Stimulated activated CD8-positive, alpha-beta memory T cell treated with anti-CD3 and anti-CD28 coated beads, Interleukin-15, amount 100 ng/mL, for 48 hours (primary cell): ENCODE data around the gene TNS3.
"Not testable (repeated sequence)": the region's sequence is repeated elsewhere in the genome, so short reads cannot be mapped to it uniquely, and the experiment has no call there.

Source experiments
- DNase-seq, 2 donors: peaks; one replicate each; pipeline ENCODE4 v3.0.0-alpha.2; 2020; ENCODE audit warnings: low read depth in 2 of 2

Gene TNS3

DNA sequence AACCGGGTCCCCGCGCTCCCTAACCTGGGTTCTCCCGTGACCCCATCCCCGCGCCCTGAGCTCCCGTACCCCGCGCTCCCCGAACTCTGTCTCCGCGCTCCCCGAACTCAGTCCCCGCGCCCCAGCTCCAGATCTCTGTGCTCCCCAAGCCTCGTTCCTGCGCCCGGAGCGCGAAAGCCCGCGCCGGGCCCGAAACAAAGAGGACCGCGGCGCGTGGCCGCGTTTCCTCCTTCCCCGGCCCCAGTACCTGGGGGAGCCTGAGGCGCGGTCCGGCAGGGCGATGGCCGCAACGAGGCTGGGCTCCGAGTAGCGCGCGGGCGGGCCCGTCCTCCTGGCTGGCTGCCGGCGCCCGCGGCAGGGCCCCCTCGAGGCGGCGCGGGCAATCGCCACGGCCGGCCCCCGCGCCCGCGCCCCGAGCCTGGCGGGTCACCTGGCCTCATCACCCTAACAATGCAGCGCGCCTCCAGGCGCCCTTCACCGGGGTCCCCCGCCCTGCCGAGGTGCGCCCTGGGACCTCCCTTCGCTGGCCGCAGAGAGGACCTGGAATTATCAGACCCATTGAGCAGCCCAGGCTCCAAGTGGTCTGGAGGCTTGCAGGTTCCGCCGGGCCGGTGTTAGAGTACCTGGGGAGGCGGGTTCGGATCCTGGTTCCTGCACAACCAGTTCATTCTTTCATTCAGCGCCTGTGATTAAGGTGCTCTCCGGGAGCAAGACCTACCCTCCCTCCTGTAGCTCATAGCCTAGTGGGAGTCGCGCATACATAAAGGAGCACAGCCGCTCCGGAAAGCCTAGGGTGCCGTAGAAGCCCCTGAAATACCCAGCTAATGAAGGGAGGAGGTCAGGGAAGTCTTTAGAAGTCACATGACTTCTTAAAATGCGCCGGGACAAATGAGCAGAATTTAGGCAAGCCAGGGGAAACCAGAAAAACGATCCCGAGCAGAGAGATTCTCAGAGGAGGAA, at the start of gene TNS3:
Gene TNS3 (minus strand): TSS at position 308 of the 960 bp plus-strand sequence. CDS start 142,475 bp downstream, outside the sequence.
- DNase-seq, result no peak

DNA sequence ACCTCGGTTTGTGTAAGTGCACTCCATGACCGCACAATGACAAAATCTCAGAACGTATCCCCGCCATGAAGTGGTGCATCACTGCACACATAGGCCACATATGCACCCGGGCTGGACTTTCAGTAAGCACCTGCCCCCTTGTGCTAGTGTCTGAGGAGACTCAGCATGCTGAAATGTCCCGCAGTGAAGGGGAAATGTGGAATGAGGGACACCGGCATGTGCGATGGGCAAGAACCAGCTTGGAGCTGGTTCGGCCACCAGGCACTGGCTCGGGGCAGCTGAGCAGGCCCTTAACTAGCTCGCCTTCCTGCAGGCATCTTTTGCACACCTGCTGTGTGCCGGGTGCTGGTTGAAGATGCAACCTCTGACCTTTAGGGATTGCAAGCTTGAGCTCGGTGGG, 49.8 kb upstream of the TNS3 start:
- DNase-seq, result no peak

DNA sequence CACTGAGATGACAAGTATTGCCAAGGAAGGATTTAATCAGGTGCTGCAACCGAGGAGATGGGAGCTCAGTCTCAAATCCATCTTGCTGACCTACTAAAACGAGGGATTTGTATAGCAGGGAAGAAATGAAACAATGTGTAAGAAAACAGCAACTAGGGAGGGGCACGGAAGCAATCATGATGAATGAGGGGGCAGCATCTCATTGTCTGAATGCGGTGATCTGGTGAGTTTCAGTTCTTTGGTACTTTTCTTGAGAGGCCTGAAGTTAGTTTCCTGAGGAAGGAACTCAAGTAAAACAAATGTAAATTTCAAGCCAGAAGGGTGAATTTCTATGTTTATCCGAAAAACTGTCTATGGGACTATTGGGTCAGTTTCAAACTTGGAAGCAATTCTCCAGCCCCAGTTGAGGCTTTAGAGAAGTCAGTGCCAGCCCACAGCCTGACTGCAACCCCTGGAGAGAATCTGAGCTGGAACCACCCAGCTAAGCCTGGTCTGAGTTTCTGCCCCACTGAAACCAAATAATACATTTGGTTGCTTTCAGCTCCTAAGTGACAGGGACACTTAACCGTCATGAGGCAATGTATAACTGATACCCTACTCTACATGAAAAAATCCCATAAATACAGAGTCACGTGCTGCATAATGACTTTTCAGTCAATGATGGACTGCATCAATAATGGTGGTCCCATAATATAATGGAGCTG, 45.8 kb upstream of the TNS3 start:
- DNase-seq, result no peak

DNA sequence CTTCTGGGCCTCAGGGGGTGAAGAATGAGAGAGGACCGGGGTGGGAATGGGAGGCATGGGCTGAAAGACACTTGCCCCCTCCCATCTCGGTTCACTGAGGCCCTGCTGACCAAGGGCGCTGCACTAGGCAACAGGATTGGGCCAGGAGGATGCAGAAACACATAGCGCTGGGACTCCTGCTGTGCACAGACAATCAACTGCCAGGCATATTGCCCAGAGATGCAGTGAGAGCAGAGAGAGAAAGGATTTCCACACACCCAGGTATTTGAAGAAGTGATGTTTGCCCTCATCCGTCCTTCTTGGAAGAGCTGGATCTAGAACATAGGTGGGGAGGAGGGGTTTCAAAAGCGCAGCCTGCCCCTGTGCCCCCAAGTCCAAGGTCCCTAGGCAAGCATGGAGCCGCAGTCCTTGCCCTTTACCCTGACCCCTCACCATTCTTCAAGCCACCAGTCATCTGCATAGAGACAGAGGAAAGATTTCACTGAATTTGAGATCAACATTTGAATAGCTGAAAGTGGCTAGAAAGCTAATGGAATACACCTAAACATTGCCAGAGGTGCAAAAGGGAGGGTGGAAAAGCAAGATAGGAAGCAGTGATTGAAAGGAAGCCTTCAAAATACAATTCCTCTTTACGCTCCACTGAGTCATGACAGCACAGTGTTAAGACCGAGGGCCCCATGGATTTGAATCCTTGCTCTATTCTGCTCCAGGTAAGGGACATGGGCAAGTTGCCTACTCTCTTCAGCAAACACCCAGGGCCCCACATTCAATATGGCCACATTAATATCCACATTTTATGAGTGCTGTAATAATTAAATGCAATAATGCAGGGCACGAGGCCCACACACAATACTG, 44.2 kb upstream of the TNS3 start:
- DNase-seq, result no peak

DNA sequence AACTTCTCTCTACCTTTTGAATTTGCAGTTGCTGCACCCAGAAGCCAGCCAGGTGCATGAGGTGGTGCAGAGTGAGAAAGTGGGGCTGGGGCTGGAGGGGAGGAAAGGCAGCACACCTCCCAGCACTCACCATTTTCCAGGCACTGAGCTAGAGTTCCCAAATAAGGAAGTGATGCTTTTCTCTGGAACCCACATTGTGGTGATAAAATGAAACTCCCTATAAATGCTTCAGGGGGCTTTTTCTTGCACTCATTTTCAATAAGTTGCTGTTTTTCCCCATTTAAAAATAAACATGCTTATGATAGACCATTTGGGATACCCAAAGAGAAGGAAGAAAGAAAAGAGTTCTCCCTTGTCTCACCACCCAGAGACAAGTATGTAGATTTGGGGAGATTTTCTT, 42.8 kb upstream of the TNS3 start:
- no peak for DNase-seq

DNA sequence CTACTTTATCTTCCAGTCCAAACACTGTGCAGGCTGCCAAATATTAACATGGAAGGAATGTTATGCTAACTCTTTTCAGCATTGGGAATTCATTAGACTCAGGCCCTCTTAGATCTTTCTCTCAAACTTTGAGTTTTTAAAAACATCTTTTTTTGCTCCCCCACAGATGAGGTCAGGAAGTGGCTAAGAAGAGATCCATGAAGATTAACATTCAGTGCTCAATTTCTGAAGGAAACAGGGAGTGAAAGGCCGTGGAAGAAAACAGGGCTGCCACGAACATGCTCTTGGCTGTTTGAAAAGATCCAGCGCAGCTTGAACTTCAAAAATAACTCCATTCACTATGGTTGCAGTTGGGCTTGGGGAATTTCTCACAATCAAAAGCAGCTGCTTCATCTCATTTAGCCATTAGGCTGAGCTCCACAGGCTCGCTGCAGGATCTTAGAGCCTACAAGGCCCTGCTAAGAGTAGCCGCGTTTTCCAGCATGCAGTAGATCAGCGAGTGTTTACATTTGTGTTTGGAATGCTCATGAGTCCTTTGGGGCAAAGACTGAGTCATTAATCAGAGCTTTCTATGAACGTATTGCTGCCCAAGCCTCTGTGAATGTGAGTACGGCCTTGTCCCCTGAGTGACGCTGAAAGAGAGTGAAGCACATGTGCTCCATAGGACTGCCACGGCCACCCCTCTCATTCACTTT, 41.2 kb upstream of the TNS3 start:
- no peak for DNase-seq

DNA sequence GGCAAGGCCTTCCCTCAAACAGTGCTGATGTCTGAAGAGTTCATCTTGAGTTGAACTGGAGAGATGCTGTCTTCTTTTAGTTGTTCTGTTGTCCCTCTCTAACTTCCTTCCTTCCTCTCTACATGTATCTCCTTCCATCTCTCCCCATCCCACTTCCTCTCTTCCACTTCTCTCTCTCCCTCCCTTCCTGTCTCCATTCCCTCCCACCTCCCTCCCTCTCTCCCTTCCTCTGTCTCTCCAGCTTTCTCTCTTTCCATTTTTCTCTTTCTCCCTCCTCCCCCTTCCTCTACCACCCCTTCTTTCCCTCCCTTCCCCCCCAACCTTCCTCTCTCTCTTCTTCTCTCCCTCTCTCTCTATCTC, 40.7 kb upstream of the TNS3 start:
- no peak for DNase-seq

DNA sequence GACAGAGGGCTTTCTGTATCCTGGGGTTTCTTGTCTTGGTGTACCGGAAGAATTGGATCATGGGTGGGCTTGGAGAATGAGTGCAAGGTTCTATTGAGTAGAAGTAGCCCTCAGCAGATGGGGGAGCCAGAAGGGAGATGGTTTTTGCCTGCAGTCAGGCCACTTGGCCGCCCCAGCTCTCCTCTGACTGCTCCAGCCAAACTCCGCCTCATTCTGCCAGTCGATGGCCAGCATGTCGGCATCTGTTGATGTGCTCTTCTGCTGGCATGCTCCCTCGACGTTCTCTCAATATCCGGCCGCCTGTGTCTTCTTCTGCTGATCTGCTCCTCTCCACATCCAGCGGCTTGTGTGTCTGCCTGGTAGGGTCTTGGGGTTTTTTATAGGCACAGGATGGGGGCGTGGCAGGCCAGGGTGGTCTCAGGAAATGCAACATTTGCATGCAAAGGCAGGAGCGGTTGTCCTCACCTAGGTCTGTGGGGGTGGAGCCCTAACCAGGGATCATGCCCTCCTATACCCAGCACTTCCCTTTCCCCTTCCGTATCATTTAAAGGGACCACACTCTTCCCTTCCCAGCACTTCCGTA, 40.2 kb upstream of the TNS3 start:
- DNase-seq, result no peak

DNA sequence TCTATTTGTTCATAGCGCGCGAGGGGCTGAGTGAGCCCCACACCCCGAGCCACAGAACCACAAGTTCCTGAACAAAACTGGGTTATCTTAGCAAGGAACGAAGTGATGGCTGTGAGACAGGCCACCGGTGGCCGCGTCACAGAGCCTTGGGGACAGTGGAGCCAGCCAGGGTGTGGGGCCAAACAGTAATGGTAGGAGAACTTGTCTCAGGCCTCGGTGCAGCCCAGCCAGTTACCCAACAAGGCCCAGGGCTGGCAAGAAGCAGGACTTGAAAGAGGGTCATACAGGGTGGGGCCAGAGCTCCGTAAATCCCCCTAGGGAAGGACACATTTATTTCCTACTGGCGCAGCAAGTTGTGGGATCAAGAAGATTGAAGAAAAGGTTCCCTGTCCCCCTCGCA, 39.4 kb upstream of the TNS3 start:
- DNase-seq, result no peak

DNA sequence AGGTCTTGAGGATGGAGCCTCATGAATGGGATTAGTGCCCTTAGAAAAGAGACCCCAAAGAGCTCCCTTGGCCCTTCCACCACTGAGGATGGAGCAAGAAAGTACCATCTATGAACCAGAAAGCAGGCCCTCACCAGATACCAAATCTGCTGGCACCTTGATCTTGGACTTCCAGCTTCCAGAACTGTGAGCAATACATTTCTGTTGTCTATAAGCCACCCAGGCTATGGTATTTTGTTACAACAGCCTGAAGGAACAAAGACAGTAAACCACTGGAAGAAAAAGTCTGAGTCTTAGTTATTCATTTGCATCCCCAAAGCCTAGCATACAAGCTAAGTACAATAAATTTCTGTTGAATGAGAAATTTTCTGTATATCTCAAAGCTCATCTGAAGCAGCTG, 37.9 kb upstream of the TNS3 start:
- no peak for DNase-seq

DNA sequence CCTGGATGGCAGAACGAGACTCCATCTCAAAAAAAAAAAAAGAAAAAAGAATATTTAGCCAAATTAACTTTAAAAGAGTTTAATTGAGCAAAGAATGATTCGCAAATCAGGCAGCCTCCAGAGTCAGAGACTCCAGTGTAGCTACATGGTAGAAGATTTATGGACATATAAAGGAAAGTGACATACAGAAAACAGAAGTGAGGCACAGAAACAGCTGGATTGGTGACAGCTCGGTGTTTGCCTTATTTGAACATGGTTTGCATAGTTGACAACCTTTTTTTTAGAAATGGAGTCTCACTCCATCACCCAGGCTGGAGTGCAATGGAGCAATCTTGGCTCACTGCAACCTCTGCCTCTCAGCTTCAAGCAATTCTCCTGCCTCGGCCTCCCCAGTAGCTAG, 35.2 kb upstream of the TNS3 start:
- DNase-seq, result no peak

DNA sequence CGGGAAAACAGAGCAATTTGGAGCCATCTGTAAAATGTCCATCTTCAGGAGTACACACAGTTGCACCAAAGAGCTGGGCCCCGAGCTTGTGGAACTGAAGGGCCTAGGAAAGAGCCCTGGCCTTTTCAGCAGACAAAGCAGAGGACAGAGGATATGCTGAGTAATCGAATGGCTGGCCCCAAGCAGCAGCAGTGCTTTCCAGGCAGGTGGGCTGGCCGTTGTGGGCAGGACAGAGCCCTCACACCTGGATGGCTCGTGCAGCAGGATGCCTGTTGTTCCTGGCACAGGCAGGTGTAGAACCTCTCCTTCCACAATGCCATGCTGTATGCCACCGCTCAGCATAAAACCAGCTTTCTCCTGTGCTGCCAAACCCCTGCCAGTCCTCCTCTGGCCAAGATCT, 32.5 kb upstream of the TNS3 start:
- DNase-seq, result no peak

DNA sequence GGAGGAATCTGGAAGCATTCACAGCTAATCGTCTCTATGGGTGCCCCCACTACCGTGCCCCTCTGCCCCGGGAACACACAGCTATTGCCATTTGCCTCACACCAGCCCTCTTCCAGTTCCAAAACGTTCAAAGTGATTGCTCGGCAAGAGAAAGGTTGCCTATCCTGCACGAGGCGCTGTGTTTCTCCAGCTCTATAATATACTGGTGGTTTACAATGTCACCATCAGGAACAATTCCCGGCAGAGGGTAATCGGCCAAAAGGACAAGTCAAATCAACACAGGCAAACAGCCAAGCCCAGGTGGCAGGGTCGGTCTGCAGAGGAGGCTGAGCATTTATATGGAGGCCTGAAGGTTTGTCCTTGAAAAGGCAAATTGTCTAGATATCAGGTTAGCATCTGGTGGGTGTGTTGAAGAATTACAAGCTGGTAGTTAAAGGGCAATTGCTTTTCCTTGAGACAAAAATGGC, 29.2 kb upstream of the TNS3 start:
- no peak for DNase-seq

DNA sequence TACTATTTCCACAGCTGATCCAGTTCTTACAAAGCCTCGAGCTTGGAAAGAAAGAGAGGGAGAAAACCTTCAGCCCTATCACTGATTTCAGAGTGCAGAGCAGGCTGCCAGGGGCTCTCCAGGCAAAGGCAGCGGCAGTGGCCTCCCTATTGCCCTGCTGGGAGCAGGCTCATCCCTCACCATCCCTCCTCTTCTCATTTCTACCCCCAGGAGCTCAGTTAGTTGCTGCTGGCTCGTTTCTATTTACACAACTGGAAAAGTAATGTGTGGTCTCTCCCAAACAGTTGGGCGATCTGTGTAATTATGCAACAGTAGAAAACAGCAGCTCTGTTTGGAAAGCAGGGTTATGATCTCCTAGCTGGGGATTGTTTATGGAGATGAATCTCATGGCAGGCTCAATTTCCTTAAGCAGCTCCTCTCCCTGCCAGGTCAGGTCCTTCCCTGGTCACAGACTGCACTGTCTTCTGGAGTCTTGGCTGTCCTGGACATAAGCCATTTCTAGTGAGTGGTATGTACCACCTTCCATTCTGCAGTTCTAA, 28.7 kb upstream of the TNS3 start:
- DNase-seq, result no peak

DNA sequence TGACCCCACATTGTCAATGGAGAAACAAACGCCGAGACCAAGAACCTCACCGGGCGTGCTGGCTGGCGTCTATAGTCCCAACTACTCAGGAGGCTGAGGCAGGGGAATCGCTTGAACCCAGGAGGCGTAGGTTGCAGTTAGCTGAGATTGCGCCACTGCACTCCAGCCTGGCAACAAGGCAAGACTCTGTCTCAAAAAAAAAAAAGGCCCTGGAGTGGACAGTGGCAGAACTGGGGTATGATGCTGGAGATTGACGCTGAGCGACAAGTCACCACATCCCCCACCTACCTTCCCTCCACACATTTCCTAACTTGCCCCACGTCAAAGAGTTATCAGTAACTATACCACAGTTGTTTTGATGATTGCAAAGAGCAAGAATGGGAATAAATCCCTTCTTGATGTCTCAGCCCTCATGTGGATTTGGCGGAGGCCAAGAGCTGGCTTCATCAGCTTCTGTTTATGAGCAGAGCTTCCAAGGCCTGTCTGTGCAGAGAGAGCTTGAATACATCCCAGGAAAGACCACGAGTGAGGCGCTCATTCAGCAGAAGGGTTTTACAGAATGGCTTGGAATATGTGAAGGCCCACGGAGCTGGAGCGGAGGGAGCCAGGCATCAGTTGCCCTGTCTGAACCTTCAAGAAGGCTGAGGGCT, 28.0 kb upstream of the TNS3 start:
- DNase-seq, result no peak

DNA sequence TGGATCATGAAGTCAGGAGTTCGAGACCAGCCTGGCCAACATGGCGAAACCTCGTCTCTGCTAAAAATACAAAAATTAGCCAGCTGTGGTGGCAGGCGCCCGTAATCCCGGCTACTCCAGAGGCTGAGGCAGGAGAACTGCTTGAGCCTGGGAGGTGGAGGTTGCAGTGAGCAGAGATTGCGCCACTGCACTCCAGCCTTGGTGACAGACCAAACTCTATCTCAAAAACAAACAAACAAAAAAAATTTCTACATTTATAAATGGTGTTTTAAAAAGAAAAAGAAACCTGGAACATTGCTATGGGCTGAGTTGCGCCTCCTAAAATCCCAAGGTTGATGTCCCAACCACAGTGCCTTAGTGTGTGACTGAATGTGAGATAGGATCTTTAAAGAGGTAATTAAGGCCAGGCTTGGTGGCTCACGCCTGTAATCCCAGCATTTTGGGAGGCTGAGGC, 24.7 kb upstream of the TNS3 start:
- DNase-seq, result not testable (repeated sequence)

DNA sequence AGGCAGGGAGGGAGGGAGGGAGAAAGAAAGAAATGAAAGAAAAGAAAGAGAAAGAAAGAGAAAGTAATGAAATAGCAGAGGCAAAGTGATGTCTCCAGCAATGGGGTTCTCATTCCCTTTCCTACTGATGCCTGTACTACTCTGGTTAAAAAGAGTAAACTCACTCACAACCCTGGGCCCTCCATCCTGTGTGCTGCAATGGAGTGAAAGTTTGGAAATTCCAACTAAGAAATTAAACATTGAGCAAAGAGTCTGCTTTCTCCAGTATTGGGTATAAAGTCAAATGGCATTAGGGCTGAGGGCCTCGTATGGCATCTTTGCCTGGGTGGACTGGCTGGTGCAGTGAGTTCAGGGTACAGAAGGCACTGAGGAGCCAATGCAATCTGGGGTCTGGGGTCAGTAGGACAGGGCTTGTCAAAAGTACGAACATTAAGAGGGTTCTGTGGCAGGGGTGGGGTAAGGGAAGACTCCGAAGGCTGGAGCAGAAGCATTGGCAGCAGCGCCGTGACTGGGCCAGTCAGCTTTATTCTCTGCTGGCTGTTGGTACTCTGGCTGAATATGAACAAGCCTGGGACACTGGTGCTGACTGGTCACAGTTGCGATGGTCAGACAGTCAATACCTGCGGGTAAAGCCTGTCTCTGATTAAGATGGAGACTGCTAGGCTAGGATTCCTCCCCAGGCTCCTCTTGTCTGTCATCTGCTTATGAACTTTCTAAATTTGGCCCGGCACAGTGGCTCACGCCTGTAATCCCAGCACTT, 24.1 kb upstream of the TNS3 start:
- DNase-seq, result no peak

DNA sequence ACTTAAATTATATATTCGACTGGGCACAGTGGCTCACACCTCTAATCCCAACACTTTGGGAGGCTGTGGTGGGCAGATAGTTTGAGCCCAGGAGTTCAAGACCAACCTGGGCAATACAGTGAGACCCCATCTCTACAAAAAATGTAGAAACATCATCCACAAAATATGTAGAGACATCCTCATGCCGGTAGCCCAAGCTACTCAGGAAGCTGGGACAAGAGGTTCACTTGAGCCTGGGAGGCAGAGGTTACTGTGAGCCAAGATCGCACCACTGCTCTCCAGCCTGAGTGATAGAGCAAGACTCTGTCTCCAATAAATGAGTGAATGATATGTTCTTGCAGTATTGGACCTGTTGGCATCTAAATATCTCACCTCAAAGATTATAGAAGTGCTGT, 22.6 kb upstream of the TNS3 start:
- DNase-seq, result no peak

DNA sequence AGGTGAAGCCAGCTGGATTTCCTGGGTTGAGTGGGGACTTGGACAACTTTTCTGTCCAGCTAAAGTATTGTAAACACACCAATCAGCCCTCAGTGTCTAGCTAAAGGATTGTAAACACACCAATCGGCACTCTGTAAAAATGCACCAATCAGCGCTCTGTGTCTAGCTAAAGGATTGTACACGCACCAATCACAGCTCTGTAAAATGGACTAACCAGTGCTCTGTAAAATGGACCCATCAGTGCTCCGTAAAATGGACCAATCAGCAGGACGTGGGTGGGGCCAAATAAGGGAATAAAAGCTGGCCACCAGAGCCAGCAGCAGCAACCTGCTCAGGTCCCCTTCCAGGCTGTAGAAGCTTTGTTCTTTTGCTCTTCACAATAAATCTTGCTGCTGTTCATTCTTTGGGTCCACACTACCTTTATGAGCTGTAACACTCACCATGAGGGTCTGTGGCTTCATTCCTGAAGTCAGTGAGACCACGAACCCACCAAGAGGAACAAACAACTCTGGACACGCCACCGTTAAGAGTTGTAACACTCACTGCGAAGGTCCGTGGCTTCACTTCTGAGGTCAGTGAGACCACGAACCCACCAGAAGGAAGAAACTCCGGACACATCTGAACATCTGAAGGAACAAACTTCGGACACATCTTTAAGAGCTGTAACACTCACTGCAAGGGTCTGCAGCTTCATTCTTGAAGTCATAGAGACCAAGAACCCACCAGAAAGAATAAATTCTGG, 21.8 kb upstream of the TNS3 start:
- DNase-seq, result not testable (repeated sequence)
